Astrocyte (in vitro differentiated cells and primary cell): ENCODE data around the gene ABCC9. TPM values are rescaled to one million over a fixed set of nuclear protein-coding genes. Genes with fewer than 3 reads are reported as not detected.
A peak's percentile ranks its signal among the peaks of the same experiment; 100 is the strongest.

Experiments used
- DNase-seq: peaks from one replicate; pipeline ENCODE4 v3.0.0-alpha.2; 2010; ENCODE audit warnings: low read depth
- FAIRE-seq: peaks from 2 replicates; lab custom pipeline; 2011; peaks lifted over from hg19 to GRCh38; lab: Jason Lieb, UNC
- H2AFZ ChIP-seq: 2 replicates; pipeline ENCODE4 v1.6.0; 2012; ENCODE audit warnings: low read depth, low read length, inconsistent platforms
- H3K27ac ChIP-seq: 2 replicates; pipeline ENCODE4 v1.5.1; 2011; ENCODE audit warnings: low read depth, low read length, inconsistent platforms
- H3K27me3 ChIP-seq: 2 replicates; pipeline ENCODE4 v1.6.0; 2011; ENCODE audit warnings: low read length, inconsistent platforms; ENCODE audit not compliant: insufficient read depth
- H3K36me3 ChIP-seq: 2 replicates; pipeline ENCODE4 v1.5.1; 2011; ENCODE audit warnings: low read length, inconsistent platforms; ENCODE audit not compliant: insufficient read depth
- H3K4me1 ChIP-seq: 2 replicates; pipeline ENCODE4 v1.5.1; 2011; ENCODE audit warnings: low read length, inconsistent platforms; ENCODE audit not compliant: insufficient read depth
- H3K4me2 ChIP-seq: 2 replicates; pipeline ENCODE4 v1.6.0; 2012; ENCODE audit warnings: low read length, inconsistent platforms
- H3K4me3 ChIP-seq: 2 replicates; pipeline ENCODE4 v1.5.1; 2011; ENCODE audit warnings: low read depth, mild to moderate bottlenecking, low read length, inconsistent platforms; ENCODE audit not compliant: insufficient read depth
- H3K79me2 ChIP-seq: 2 replicates; pipeline ENCODE4 v1.6.0; 2012; ENCODE audit warnings: mild to moderate bottlenecking, low read length, inconsistent platforms; ENCODE audit not compliant: insufficient read depth
- H3K9ac ChIP-seq: 2 replicates; pipeline ENCODE4 v1.6.0; 2012; ENCODE audit warnings: mild to moderate bottlenecking, low read length, inconsistent platforms
- H3K9me3 ChIP-seq: 2 replicates; pipeline ENCODE4 v1.5.1; 2012; ENCODE audit warnings: low read depth, mild to moderate bottlenecking, low read length, inconsistent platforms; ENCODE audit not compliant: insufficient read depth
- H4K20me1 ChIP-seq: 2 replicates; pipeline ENCODE4 v1.6.0; 2012; ENCODE audit warnings: low read length, inconsistent platforms; ENCODE audit not compliant: insufficient read depth
- H3K27ac Mint-ChIP-seq: one replicate; pipeline ENCODE4 v1.8.0; 2021; ENCODE audit warnings: mild to moderate bottlenecking, mixed read lengths; ENCODE audit not compliant: unreplicated experiment
- H3K27me3 Mint-ChIP-seq: one replicate; pipeline ENCODE4 v1.8.0; 2021; ENCODE audit warnings: low read depth, mixed read lengths; ENCODE audit not compliant: unreplicated experiment
- H3K36me3 Mint-ChIP-seq: one replicate; pipeline ENCODE4 v1.8.0; 2021; ENCODE audit warnings: low read depth, mixed read lengths; ENCODE audit not compliant: unreplicated experiment
- H3K4me1 Mint-ChIP-seq: one replicate; pipeline ENCODE4 v1.8.0; 2021; ENCODE audit warnings: low read depth, mixed read lengths; ENCODE audit not compliant: unreplicated experiment
- H3K4me3 Mint-ChIP-seq: one replicate; pipeline ENCODE4 v1.8.0; 2021; ENCODE audit warnings: mild to moderate bottlenecking, moderate library complexity, mixed read lengths; ENCODE audit not compliant: unreplicated experiment
- H3K9me3 Mint-ChIP-seq: one replicate; pipeline ENCODE4 v1.8.0; 2021; ENCODE audit warnings: mild to moderate bottlenecking, mixed read lengths; ENCODE audit not compliant: unreplicated experiment
- EZH2 ChIP-seq: IDR thresholded peaks from 2 replicates; pipeline ENCODE4 v1.6.1; 2012; ENCODE audit warnings: mild to moderate bottlenecking, low read length, inconsistent platforms; ENCODE audit not compliant: insufficient read depth
- total RNA-seq: library from RNA; stranded (reverse); gene quantifications from 2 replicates; pipeline ENCODE4 v1.2.1, GENCODE V29; 2021
- TF ChIP-seq, protein P1 (sequence below): IDR thresholded peaks from 2 replicates; pipeline ENCODE4 v1.5.1; 2011; ENCODE audit warnings: low read depth, mild to moderate bottlenecking, inconsistent platforms, low read length, moderate library complexity; ENCODE audit not compliant: insufficient read depth

ABCC9 gene
- total RNA-seq, 1 donor from 2014 or later: 0.36 TPM

DNA sequence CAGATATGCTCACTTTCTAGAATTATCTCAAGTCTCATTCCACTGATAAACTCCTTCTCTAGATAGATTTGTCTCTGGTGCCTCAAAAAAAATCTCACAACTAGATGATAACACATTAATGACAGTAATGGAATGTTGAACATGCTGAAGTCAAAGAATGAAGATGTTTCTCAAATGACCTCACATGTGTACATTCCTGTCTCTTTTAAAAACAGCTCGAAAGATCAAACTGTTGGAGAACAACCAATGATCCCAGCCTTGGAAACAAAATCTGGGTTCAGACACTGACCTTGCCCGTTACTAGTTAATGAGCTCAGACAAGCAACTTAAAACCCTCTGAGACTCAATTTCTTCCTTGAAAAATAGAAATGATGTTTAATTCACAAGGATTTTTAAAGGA is 122.0 kb downstream of the ABCC9 start:
- H3K36me3 Mint-ChIP-seq: no peaks in the 10 kb centered on the region
- H3K4me3 ChIP-seq: no peak overlapping the region
- H3K27ac ChIP-seq: peak overlapping the region; percentile 4
- peaks cover 22% of the 10 kb centered on the region for H3K4me1 Mint-ChIP-seq
- TF ChIP-seq, protein P1, sequence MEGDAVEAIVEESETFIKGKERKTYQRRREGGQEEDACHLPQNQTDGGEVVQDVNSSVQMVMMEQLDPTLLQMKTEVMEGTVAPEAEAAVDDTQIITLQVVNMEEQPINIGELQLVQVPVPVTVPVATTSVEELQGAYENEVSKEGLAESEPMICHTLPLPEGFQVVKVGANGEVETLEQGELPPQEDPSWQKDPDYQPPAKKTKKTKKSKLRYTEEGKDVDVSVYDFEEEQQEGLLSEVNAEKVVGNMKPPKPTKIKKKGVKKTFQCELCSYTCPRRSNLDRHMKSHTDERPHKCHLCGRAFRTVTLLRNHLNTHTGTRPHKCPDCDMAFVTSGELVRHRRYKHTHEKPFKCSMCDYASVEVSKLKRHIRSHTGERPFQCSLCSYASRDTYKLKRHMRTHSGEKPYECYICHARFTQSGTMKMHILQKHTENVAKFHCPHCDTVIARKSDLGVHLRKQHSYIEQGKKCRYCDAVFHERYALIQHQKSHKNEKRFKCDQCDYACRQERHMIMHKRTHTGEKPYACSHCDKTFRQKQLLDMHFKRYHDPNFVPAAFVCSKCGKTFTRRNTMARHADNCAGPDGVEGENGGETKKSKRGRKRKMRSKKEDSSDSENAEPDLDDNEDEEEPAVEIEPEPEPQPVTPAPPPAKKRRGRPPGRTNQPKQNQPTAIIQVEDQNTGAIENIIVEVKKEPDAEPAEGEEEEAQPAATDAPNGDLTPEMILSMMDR: no peak
- no peak for TF ChIP-seq EZH2
- H3K79me2 ChIP-seq: no peaks in the 10 kb centered on the region
- H2AFZ ChIP-seq: no peak overlapping the region
- H3K9me3 Mint-ChIP-seq: no peaks in the 10 kb centered on the region
- H3K9ac ChIP-seq: no peak overlapping the region
- H3K9me3 ChIP-seq: no peaks in the 10 kb centered on the region
- no peaks in the 10 kb centered on the region for H3K27me3 ChIP-seq
- H3K4me2 ChIP-seq: peak overlapping the region; percentile 4
- DNase-seq (peak; percentile 36), FAIRE-seq (peak; percentile 34)
- H3K4me1 ChIP-seq: no peaks in the 10 kb centered on the region
- H3K4me3 Mint-ChIP-seq: no peak overlapping the region
- H4K20me1 ChIP-seq: no peaks in the 10 kb centered on the region
- H3K27me3 Mint-ChIP-seq: no peaks in the 10 kb centered on the region
- peak overlapping the region; percentile 76 for H3K27ac Mint-ChIP-seq
- no peaks in the 10 kb centered on the region for H3K36me3 ChIP-seq

DNA sequence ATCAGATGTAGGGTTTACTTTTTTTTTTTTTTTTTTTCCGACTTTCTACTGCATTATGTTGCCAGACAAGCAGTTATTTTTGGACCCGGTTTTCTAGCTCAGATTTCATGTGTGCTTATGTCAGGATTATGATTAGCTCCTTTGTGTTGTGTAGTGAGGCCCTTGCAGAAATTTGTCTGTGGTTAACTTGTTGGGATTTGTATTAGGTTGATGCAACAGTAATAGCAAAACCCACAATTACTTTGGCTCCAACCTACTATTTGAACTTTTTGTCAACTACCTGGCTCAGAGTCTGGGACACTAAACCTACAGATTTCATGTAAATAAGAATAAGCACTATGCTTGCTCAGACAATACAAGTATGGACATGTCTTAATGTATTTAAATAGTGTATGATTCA is 122.6 kb downstream of the ABCC9 start:
- FAIRE-seq (no peak), DNase-seq (peak; percentile 46)
- no peaks in the 10 kb centered on the region for H3K9me3 Mint-ChIP-seq
- peak overlapping the region; percentile 76 for H3K27ac Mint-ChIP-seq
- Histone ChIP-seq H3K4me1 (no peaks in the 10 kb centered on the region), H3K27me3 (no peaks in the 10 kb centered on the region), H3K9ac (no peak overlapping the region), H2AFZ (no peak overlapping the region), H3K36me3 (no peaks in the 10 kb centered on the region), H3K4me2 (no peak overlapping the region), H4K20me1 (no peaks in the 10 kb centered on the region), H3K9me3 (no peaks in the 10 kb centered on the region), H3K79me2 (no peaks in the 10 kb centered on the region), H3K27ac (no peak overlapping the region), H3K4me3 (no peak overlapping the region)
- TF ChIP-seq, protein P1: no peak
- TF ChIP-seq EZH2: no peak
- H3K36me3 Mint-ChIP-seq: no peaks in the 10 kb centered on the region
- no peaks in the 10 kb centered on the region for H3K27me3 Mint-ChIP-seq
- H3K4me3 Mint-ChIP-seq: peak overlapping the region; percentile 28
- H3K4me1 Mint-ChIP-seq: peaks cover 22% of the 10 kb centered on the region

DNA sequence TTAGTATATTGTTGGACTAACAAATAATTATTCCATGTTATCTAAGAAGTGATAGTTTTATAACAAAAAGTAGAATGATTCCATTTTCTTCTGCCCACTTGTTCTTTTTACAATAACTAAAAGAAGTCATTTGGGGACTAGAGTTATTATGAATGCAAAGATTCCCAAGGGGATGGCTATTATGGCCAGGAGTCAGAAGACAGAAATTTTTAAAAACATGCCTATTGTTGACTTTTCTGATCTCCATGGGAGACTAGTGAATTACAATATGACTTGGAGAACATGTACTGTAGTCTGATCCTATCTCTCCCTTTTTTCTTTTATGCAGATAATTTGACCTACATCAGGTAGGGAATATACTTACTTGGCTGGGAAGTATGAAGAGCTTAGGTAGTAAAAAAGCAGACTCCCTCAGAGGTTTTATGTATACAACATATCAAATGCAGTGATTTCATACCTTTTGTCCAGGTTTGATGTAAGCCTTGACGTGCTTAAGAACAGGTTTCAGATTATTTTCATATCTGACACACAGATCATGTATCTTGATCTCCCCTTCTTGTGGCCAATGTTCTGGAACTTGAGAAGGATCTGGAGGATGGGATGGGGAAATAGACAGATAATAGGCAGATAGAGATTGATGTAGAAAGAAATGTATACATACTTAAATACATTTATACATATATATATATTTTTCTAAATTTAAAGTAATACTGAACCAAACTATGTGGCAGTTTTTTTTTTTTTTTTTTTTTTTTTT is 125.7 kb downstream of the ABCC9 start:
- Histone ChIP-seq H3K9ac (no peak overlapping the region), H3K9me3 (no peaks in the 10 kb centered on the region), H3K79me2 (no peaks in the 10 kb centered on the region), H3K27ac (no peak overlapping the region), H3K36me3 (no peaks in the 10 kb centered on the region), H3K4me3 (no peak overlapping the region), H3K4me2 (no peak overlapping the region), H4K20me1 (no peaks in the 10 kb centered on the region), H3K4me1 (no peaks in the 10 kb centered on the region), H3K27me3 (no peaks in the 10 kb centered on the region), H2AFZ (no peak overlapping the region)
- Mint-ChIP-seq H3K4me3 (no peak overlapping the region), H3K36me3 (no peaks in the 10 kb centered on the region), H3K4me1 (peaks cover 19% of the 10 kb centered on the region), H3K9me3 (no peaks in the 10 kb centered on the region), H3K27ac (no peak overlapping the region), H3K27me3 (no peaks in the 10 kb centered on the region)
- DNase-seq (no peak), FAIRE-seq (no peak)
- no peak for TF ChIP-seq EZH2
- TF ChIP-seq, protein P1: no peak
